Ramos (cell line): ENCODE measurements around the gene RSPH3.
"Not testable (repeated sequence)": the region's sequence is repeated elsewhere in the genome, so short reads cannot be mapped to it uniquely, and the experiment has no call there.

Experiments used
- in situ Hi-C: fragments of 300-500 bp; cut with MboI; formaldehyde crosslinking; loops from one replicate; pipeline ENCODE4 v1.14.3; 2022; ENCODE audit warnings: low sequenced_read_pairs; ENCODE audit not compliant: unreplicated experiment

RSPH3 gene

GRCh38 chr6:158989711-158990110 lies 10.3 kb downstream of the RSPH3 start:
- in situ Hi-C loops, result not testable (repeated sequence)

GRCh38 chr6:158988477-158988876 lies 11.5 kb downstream of the RSPH3 start:
- in situ Hi-C loops, result no loop called here

DNA sequence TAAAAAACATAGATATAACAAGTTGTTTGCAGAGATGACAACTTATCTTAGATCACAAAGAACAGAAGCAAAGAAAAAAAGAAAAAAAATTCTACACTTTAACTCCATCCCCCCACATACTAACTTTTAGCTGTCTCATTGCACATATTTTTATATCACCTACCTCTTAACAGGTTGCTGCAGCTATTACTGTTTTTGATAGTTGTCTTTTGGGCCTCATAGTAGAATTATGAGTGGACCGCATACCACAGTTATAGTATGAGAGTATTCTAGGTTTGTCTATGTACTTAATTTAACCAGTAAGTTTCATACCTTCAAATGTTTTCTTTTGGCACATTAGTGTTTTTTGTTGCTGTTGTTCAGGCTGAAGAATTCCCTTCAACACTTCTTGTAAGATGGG lies 12.3 kb downstream of the RSPH3 start:
- in situ Hi-C loops, result no loop called here

- in situ Hi-C loops, result loop anchor here (5.0 to 10.0 kb wide), 2 partner anchors 184 to 751 kb away; no protein-coding TSS in a partner anchor
These were observed 21.2 kb downstream of the RSPH3 start for GRCh38 chr6:158978757-158979156.

DNA sequence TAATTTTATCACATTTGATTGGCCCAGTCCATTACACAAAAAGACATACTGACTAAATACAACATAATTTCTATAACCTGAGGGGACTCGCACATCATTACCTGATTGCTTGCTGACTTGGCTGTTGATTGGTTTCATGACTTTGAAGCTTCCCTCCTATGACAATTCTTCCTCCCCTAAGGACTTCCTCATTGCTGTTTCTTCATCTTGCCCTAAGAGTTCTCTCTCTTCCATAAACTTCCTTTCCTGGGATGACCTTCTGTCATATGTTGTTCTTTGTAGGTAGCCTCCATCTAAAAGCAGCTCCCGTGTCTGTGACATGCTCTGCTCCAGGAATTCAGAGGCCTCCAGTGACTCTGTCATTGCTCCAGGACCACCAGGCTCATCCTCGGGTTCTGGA lies 22.6 kb downstream of the RSPH3 start:
- in situ Hi-C loops, result loop anchor here (5.0 to 10.0 kb wide), 2 partner anchors 183 to 750 kb away; no protein-coding TSS in a partner anchor

DNA sequence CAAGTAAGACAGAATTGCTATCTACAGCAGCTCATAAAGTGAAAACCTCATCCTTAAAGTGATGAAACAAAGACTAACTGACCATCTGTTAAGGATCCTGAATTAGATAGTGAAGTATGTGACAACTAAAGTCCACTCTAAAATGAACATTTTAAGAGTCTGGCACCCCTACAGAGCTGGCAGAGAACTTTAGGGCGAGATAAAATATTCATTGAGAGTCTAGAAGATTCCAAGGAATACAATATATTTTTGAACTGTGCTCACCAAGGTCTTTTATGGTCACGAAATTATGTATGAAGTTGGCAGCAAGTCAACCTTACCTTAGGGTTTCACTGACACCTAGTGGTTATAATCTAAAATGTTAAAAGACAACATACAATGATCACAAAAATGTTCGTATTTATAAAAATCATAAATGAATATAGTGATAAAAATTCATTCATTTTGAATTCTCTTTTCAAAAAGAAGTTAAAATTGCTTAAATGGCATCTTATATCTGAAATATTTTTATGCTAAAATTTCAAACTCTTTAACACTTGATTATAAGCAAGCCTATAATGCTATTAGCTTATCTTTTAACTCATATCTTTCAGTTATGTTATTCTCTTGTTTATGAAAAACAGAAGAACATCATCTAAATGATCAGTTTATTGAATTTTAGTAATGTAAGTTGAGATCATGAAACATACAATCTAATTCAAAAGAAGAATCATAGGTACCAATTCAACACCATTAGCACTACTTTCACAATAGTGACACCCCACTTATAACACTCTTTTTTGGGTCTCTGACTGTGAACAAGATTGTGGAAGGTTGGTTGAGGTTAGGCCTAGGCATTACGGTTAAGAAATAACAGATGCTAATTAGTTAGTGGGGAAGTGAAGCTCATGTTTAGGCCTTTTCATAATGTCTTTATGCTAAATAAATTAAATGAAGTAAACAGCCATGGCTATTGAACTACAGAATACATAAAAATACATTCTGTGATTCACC lies 27.5 kb downstream of the RSPH3 start:
- in situ Hi-C loops, result loop anchor here (10.0 kb wide), 1 partner anchor 178 kb away; no protein-coding TSS in a partner anchor

GRCh38 chr6:158970640-158971275 lies 29.2 kb downstream of the RSPH3 start:
- in situ Hi-C loops, result loop anchor here (10.0 kb wide), 1 partner anchor 176 kb away; no protein-coding TSS in a partner anchor

GRCh38 chr6:158969148-158969547 lies 30.9 kb downstream of the RSPH3 start:
- in situ Hi-C loops, result loop anchor here (5.0 kb wide), 1 partner anchor 257 kb away; no protein-coding TSS in a partner anchor

- in situ Hi-C loops, result no loop called here
These were observed 36.8 kb downstream of the RSPH3 start for GRCh38 chr6:158963020-158963808.

- in situ Hi-C loops, result no loop called here
These were observed 37.6 kb downstream of the RSPH3 start for GRCh38 chr6:158962371-158962770.

- in situ Hi-C loops, result no loop called here
These were observed 40.0 kb downstream of the RSPH3 start for GRCh38 chr6:158960026-158960425.

GRCh38 chr6:158959552-158959951 lies 40.5 kb downstream of the RSPH3 start:
- in situ Hi-C loops, result no loop called here

- in situ Hi-C loops, result no loop called here
These were observed 41.3 kb downstream of the RSPH3 start for GRCh38 chr6:158958504-158959386.

DNA sequence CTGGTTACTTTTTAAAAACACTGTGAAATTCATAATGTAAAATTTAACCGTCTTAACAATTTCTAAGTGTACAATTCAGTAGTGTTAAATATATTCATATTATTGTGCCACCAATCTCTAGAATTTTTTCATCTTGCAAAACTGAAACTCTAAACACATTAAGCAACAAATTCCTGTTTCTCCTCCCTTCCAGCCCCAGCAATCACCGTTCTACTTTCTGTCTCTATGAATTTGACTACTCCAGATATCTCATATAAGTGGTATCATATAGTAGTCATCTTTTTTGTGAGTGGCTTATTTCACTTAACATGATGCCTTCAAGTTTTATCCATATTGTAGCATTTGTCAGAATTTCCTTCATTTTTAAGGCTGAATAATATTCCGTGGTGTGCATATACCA lies 44.7 kb downstream of the RSPH3 start:
- in situ Hi-C loops, result no loop called here

- in situ Hi-C loops, result no loop called here
These were observed 45.2 kb downstream of the RSPH3 start for GRCh38 chr6:158954753-158955152.

DNA sequence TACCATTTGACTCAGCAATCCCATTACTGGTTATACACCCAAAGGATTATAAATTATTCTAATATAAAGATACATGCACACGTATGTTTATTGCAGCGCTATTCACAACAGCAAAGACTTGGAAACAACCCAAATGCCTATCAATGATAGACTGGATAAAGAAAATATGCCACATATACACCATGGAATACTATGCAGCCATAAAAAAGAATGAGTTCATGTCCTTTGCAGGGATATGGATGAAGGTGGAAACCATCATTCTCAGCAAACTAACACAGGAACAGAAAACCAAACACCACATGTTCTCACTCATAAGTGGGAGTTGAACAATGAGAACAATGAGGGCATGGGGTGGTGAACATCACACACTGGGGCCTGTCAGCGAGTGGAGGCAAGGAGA lies 48.0 kb downstream of the RSPH3 start:
- in situ Hi-C loops, result not testable (repeated sequence)

- in situ Hi-C loops, result not testable (repeated sequence)
These were observed 48.4 kb downstream of the RSPH3 start for GRCh38 chr6:158951565-158951964.

GRCh38 chr6:158947284-158947683 lies 52.7 kb downstream of the RSPH3 start:
- in situ Hi-C loops, result no loop called here

- in situ Hi-C loops, result no loop called here
These were observed 56.5 kb downstream of the RSPH3 start for GRCh38 chr6:158943380-158944032.
